ENCODE results near the gene C19orf85.
A peak's percentile ranks its signal among the peaks of the same experiment; 100 is the strongest.

Gene C19orf85

DNA sequence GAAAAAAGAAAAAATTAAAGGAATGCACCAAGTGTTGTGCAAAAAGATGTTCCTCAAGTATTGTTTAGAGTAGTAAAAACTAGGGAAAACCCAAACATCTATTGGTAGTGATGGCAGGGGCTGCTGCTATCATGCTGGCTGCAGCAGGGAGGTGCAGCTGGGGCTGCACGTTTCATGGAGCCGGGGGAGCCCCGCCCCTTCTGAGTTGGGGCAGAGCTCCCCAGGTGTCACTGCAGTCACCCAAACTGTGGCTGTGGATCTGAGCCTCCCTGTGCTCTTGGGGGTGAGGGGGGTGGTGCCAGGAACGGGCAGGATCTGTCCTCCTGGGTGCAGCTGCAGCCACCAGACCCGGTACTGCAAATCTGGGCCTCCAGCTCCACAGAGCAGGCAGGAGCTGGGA, 45.4 kb downstream of the C19orf85 start:
- TF ChIP-seq FOXM1 (IDR thresholded peaks at IDR 0.05; ENCODE audit: borderline replicate concordance, low read depth) (no peak), CREB1 (IDR thresholded peaks at IDR 0.05; ENCODE audit: low read depth) (no peak), TCF12 (IDR thresholded peaks at IDR 0.05; ENCODE audit: low read depth) (no peak), ZBTB7A (IDR thresholded peaks at IDR 0.05; ENCODE audit: low read depth) (no peak), YY1 (IDR thresholded peaks at IDR 0.05; ENCODE audit: low read depth) (no peak), TEAD4 (IDR thresholded peaks at IDR 0.05) (no peak), NFIC (IDR thresholded peaks at IDR 0.05) (no peak), RAD21 (IDR thresholded peaks at IDR 0.05; ENCODE audit: low read depth) (no peak), CEBPB (IDR thresholded peaks at IDR 0.05) (no peak), MAX (IDR thresholded peaks at IDR 0.05) (no peak), EP300 (IDR thresholded peaks at IDR 0.05; ENCODE audit: borderline replicate concordance) (no peak)
- TF ChIP-seq, protein P1, sequence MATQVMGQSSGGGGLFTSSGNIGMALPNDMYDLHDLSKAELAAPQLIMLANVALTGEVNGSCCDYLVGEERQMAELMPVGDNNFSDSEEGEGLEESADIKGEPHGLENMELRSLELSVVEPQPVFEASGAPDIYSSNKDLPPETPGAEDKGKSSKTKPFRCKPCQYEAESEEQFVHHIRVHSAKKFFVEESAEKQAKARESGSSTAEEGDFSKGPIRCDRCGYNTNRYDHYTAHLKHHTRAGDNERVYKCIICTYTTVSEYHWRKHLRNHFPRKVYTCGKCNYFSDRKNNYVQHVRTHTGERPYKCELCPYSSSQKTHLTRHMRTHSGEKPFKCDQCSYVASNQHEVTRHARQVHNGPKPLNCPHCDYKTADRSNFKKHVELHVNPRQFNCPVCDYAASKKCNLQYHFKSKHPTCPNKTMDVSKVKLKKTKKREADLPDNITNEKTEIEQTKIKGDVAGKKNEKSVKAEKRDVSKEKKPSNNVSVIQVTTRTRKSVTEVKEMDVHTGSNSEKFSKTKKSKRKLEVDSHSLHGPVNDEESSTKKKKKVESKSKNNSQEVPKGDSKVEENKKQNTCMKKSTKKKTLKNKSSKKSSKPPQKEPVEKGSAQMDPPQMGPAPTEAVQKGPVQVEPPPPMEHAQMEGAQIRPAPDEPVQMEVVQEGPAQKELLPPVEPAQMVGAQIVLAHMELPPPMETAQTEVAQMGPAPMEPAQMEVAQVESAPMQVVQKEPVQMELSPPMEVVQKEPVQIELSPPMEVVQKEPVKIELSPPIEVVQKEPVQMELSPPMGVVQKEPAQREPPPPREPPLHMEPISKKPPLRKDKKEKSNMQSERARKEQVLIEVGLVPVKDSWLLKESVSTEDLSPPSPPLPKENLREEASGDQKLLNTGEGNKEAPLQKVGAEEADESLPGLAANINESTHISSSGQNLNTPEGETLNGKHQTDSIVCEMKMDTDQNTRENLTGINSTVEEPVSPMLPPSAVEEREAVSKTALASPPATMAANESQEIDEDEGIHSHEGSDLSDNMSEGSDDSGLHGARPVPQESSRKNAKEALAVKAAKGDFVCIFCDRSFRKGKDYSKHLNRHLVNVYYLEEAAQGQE (IDR thresholded peaks at IDR 0.05; ENCODE audit: low read depth), result no peak
- TF ChIP-seq, protein P2, sequence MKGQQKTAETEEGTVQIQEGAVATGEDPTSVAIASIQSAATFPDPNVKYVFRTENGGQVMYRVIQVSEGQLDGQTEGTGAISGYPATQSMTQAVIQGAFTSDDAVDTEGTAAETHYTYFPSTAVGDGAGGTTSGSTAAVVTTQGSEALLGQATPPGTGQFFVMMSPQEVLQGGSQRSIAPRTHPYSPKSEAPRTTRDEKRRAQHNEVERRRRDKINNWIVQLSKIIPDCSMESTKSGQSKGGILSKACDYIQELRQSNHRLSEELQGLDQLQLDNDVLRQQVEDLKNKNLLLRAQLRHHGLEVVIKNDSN (IDR thresholded peaks at IDR 0.05), result no peak

- TF ChIP-seq NFIC (IDR thresholded peaks at IDR 0.05) (no peak), EGR1 (IDR thresholded peaks at IDR 0.05) (no peak), TEAD4 (IDR thresholded peaks at IDR 0.05) (no peak), RAD21 (IDR thresholded peaks at IDR 0.05; ENCODE audit: low read depth) (peak; percentile 93), MAX (IDR thresholded peaks at IDR 0.05) (peak; percentile 71)
These were observed 46.4 kb downstream of the C19orf85 start for GRCh38 chr19:55418185-55418584.
